Chondrocyte (in vitro differentiated cells): ENCODE data around the gene HNRNPR. TPM values are rescaled to one million over a fixed set of nuclear protein-coding genes. Genes with fewer than 3 reads are reported as not detected.

Source experiments
- DNase-seq: peaks from one replicate; pipeline ENCODE4 v3.0.0; 2021; ENCODE audit warnings: mixed read lengths, low spot score
- H3K27ac Mint-ChIP-seq: one replicate; pipeline ENCODE4 v1.8.0; 2021; ENCODE audit warnings: mild to moderate bottlenecking, moderate library complexity, mixed read lengths; ENCODE audit not compliant: unreplicated experiment
- H3K27me3 Mint-ChIP-seq: 2 replicates; pipeline ENCODE4 v1.8.0; 2021; ENCODE audit warnings: low read depth, mixed read lengths
- H3K36me3 Mint-ChIP-seq: 2 replicates; pipeline ENCODE4 v1.8.0; 2021; ENCODE audit warnings: low read depth, mixed read lengths
- H3K4me1 Mint-ChIP-seq: 2 replicates; pipeline ENCODE4 v1.8.0; 2021; ENCODE audit warnings: low read depth, mild to moderate bottlenecking, mixed read lengths
- H3K4me3 Mint-ChIP-seq: one replicate; pipeline ENCODE4 v1.8.0; 2021; ENCODE audit warnings: mild to moderate bottlenecking, moderate library complexity, mixed read lengths; ENCODE audit not compliant: unreplicated experiment
- H3K9me3 Mint-ChIP-seq: 2 replicates; pipeline ENCODE4 v1.8.0; 2021; ENCODE audit warnings: low read depth, mixed read lengths
- long read RNA-seq: library from polyadenylated mRNA; stranded (forward); transcript quantifications from one replicate; pipeline ENCODE4 v2.0.0, GENCODE V29; 2021
- total RNA-seq: library from RNA; stranded (reverse); gene quantifications from 3 replicates; pipeline ENCODE4 v1.2.1, GENCODE V29; 2021
- TF ChIP-seq, protein P1 (sequence below): fragments of 200-600 bp; sonication (generic); IDR thresholded peaks from 2 replicates; pipeline ENCODE4 v1.5.0; 2021; ENCODE audit warnings: antibody characterized with exemption, mild to moderate bottlenecking, moderate library complexity

HNRNPR gene
- 91.0 to 151 TPM (median 91.3 TPM) in 3 replicates for total RNA-seq
- long read RNA-seq, full-length matches to known transcripts, result 121 of 291 reads
- long read RNA-seq, partial matches to known transcripts, result 135 of 291 reads
- long read RNA-seq, other reads (novel, unspliced or antisense), result 35 of 291 reads

GRCh38 chr1:23344111-23344986, at the start of gene HNRNPR:
Gene HNRNPR, minus strand, starts transcription at chr1:23344284. Its CDS starts 3,276 bp downstream, at chr1:23341008.
- no peaks in the 10 kb centered on the region for H3K9me3 Mint-ChIP-seq
- TF ChIP-seq, protein P1, sequence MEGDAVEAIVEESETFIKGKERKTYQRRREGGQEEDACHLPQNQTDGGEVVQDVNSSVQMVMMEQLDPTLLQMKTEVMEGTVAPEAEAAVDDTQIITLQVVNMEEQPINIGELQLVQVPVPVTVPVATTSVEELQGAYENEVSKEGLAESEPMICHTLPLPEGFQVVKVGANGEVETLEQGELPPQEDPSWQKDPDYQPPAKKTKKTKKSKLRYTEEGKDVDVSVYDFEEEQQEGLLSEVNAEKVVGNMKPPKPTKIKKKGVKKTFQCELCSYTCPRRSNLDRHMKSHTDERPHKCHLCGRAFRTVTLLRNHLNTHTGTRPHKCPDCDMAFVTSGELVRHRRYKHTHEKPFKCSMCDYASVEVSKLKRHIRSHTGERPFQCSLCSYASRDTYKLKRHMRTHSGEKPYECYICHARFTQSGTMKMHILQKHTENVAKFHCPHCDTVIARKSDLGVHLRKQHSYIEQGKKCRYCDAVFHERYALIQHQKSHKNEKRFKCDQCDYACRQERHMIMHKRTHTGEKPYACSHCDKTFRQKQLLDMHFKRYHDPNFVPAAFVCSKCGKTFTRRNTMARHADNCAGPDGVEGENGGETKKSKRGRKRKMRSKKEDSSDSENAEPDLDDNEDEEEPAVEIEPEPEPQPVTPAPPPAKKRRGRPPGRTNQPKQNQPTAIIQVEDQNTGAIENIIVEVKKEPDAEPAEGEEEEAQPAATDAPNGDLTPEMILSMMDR, result peak; percentile 33
- H3K27me3 Mint-ChIP-seq, result no peaks in the 10 kb centered on the region
- peaks cover 42% of the 10 kb centered on the region for H3K4me1 Mint-ChIP-seq
- no peaks in the 10 kb centered on the region for H3K36me3 Mint-ChIP-seq
- peak within 1 kb of the TSS; percentile 80 for H3K4me3 Mint-ChIP-seq
- peak within 1 kb of the TSS; percentile 95 for H3K27ac Mint-ChIP-seq
- DNase-seq, result peak; percentile 100

- Mint-ChIP-seq H3K36me3 (peaks cover 3% of the 10 kb centered on the region), H3K9me3 (no peaks in the 10 kb centered on the region), H3K4me1 (peaks cover 5% of the 10 kb centered on the region), H3K27ac (peak overlapping the region; percentile 83), H3K27me3 (no peaks in the 10 kb centered on the region), H3K4me3 (no peak overlapping the region)
- DNase-seq, result no peak
- TF ChIP-seq, protein P1, result no peak
Measured at GRCh38 chr1:23393706-23394105, 49.6 kb upstream of the HNRNPR start.

- no peak for DNase-seq
- H3K27ac Mint-ChIP-seq, result no peak overlapping the region
- TF ChIP-seq, protein P1, result no peak
- H3K27me3 Mint-ChIP-seq, result no peaks in the 10 kb centered on the region
- no peak overlapping the region for H3K4me3 Mint-ChIP-seq
- peaks cover 3% of the 10 kb centered on the region for H3K36me3 Mint-ChIP-seq
- H3K4me1 Mint-ChIP-seq, result peaks cover 5% of the 10 kb centered on the region
- H3K9me3 Mint-ChIP-seq, result no peaks in the 10 kb centered on the region
Measured at GRCh38 chr1:23392125-23392855, 48.2 kb upstream of the HNRNPR start.

- peak overlapping the region; percentile 6 for H3K27ac Mint-ChIP-seq
- no peak overlapping the region for H3K4me3 Mint-ChIP-seq
- TF ChIP-seq, protein P1, result no peak
- H3K27me3 Mint-ChIP-seq, result no peaks in the 10 kb centered on the region
- H3K4me1 Mint-ChIP-seq, result peaks cover 4% of the 10 kb centered on the region
- no peak for DNase-seq
- H3K36me3 Mint-ChIP-seq, result peaks cover 3% of the 10 kb centered on the region
- no peaks in the 10 kb centered on the region for H3K9me3 Mint-ChIP-seq
Measured at GRCh38 chr1:23389837-23390321, 45.8 kb upstream of the HNRNPR start.

DNA sequence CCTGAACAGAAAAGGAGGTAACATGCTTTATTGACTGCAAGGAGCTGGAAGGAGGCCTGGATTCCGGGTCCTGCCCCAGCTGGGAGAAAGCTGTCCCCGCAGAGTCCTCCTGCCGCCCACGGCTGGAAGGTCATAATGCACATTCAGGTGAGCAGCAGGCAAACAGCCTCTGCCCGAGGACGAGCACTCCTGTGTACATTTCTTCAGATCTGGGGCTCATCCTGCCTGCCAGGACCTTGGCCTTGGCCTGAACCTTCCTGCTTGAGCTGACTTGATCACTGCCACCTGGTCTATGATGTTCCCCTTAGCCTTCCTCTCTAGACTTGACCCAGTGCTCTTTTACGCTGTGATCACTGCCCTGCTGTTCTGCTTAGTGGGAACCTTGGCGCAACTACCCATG, 43.4 kb upstream of the HNRNPR start:
- Mint-ChIP-seq H3K9me3 (no peaks in the 10 kb centered on the region), H3K4me3 (no peak overlapping the region), H3K4me1 (peaks cover 16% of the 10 kb centered on the region), H3K27ac (no peak overlapping the region), H3K27me3 (no peaks in the 10 kb centered on the region), H3K36me3 (peaks cover 6% of the 10 kb centered on the region)
- TF ChIP-seq, protein P1, result no peak
- no peak for DNase-seq
